HL-60 (cell line): Measurements from ENCODE around the gene ZNF146.

Source experiments
- POLR2AphosphoS5 ChIP-seq: IDR thresholded peaks from 2 replicates; pipeline ENCODE4 v1.6.1; 2012; ENCODE audit warnings: low read depth
- REST ChIP-seq: IDR thresholded peaks from 2 replicates; pipeline ENCODE4 v1.6.1; 2012; ENCODE audit warnings: low read depth; ENCODE audit not compliant: insufficient replicate concordance
- TF ChIP-seq, protein P1 (sequence below): IDR thresholded peaks from one replicate; pipeline ENCODE4 v1.5.1; 2011; ENCODE audit warnings: low read length, control low read depth, inconsistent platforms; ENCODE audit not compliant: insufficient read depth

DNA sequence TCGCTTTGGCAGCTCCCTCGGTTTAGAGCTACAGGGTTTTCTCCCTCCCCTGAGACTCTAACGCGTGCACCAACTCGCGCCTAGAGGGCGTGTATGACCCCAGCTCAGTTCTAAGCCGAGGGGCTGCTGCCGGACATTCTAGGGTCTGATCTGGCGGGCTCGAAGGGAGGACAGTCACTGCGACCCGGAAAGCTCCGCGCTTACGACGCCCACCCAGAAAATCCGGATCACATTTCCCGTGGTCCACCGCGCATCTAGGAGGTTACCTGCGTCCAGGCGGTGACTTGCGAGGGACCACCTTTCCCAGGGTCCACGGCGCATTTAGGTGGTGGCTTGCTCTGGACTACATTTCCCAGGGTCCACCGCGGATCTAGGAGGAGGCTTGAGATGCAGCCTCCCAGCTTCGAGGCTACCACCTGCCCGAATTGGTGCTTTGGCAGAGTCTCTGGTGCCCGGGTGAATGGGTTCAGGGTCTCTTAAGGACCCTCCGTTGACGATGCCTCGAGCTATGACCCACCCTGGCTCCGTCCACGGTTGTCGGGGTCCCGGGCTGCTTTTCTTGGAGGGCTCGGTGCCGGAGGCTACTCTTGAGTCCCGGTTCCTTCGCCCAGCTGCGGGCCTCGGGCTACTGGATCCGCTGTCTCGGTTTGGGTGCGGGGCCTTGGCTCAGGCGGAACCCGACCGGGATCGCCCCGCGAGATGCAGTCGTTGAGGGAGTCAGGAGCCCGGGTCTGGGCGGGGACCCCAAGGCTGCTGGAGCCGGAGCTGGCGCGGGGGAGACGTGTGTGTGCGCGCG, 30.5 kb downstream of the ZNF146 start:
- TF ChIP-seq, protein P1, sequence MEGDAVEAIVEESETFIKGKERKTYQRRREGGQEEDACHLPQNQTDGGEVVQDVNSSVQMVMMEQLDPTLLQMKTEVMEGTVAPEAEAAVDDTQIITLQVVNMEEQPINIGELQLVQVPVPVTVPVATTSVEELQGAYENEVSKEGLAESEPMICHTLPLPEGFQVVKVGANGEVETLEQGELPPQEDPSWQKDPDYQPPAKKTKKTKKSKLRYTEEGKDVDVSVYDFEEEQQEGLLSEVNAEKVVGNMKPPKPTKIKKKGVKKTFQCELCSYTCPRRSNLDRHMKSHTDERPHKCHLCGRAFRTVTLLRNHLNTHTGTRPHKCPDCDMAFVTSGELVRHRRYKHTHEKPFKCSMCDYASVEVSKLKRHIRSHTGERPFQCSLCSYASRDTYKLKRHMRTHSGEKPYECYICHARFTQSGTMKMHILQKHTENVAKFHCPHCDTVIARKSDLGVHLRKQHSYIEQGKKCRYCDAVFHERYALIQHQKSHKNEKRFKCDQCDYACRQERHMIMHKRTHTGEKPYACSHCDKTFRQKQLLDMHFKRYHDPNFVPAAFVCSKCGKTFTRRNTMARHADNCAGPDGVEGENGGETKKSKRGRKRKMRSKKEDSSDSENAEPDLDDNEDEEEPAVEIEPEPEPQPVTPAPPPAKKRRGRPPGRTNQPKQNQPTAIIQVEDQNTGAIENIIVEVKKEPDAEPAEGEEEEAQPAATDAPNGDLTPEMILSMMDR, result no peak
- TF ChIP-seq REST (no peak), POLR2AphosphoS5 (no peak)
